HUES64 (cell line): Measurements from ENCODE around the gene TENT5C.

Experiments
- H3K27ac ChIP-seq: 2 replicates; pipeline ENCODE4 v1.7.0; 2013; ENCODE audit warnings: low read depth, low read length, inconsistent platforms
- H3K27me3 ChIP-seq: 2 replicates; pipeline ENCODE4 v1.6.1; 2013; ENCODE audit warnings: mild to moderate bottlenecking, low read length; ENCODE audit not compliant: insufficient read depth
- H3K36me3 ChIP-seq: 2 replicates; pipeline ENCODE4 v1.6.1; 2013; ENCODE audit warnings: mild to moderate bottlenecking, low read length; ENCODE audit not compliant: insufficient read depth
- H3K4me1 ChIP-seq: 2 replicates; pipeline ENCODE4 v1.6.1; 2013; ENCODE audit warnings: mild to moderate bottlenecking, low read length, moderate library complexity; ENCODE audit not compliant: insufficient read depth
- H3K4me3 ChIP-seq: 2 replicates; pipeline ENCODE4 v1.5.1; 2013; ENCODE audit warnings: mild to moderate bottlenecking, low read length, moderate library complexity
- H3K9ac ChIP-seq: 2 replicates; pipeline ENCODE4 v1.6.1; 2013; ENCODE audit warnings: mild to moderate bottlenecking, low read depth, low read length
- H3K9me3 ChIP-seq: 2 replicates; pipeline ENCODE4 v1.6.1; 2013; ENCODE audit warnings: low read depth, low read length; ENCODE audit not compliant: insufficient read depth
- WGBS: fragments of 150-250, 120-280 bp; methylation state at CpG from one replicate; pipeline ENCODE4 v1.1.7; 2013; ENCODE audit warnings: missing lambda C conversion rate; 5-methylcytosine and 5-hydroxymethylcytosine counted together

TENT5C gene

DNA sequence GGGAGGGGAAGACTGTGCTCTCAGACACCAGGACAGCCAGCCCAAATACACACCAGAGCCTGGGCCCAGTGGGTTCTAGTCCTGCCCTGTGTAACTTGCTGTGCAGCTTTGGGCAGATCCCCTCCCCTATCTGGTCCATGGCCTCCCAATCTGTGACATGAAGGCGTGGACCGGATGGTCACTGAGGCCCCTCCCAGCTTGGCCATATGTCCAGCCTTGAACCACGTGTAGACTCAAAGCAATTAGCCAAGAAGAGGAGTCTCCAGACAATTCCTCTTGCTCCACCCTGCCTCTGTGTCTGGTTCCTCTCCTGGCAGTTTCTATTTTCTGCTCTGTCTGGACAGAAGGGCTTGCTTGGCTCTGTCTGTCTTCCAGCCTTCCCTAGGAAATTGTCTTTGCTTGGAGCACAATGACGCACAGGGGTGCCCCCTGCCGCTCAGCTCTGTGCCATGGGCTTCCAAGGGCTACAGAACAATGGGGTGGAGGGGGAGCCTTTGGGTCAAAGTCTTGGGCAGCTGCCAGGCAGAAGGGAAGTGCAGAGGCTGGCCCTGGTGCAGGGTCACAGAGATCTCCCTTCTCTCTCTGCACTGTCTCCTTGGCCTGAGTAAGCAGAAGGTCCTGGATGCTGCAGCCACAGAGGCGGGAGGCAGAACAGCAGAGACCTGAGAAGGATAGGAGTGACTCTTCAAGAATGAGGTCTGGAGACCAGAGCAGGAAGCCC is 66.1 kb downstream of the TENT5C start:
- Histone ChIP-seq H3K27me3 (no peaks in the 10 kb centered on the region), H3K9me3 (no peaks in the 10 kb centered on the region), H3K9ac (no peak overlapping the region), H3K4me3 (no peak overlapping the region), H3K4me1 (peaks cover 5% of the 10 kb centered on the region), H3K36me3 (no peaks in the 10 kb centered on the region), H3K27ac (no peak overlapping the region)
- WGBS, result 54% methylated on average over 6 of the region's 6 CpGs

DNA sequence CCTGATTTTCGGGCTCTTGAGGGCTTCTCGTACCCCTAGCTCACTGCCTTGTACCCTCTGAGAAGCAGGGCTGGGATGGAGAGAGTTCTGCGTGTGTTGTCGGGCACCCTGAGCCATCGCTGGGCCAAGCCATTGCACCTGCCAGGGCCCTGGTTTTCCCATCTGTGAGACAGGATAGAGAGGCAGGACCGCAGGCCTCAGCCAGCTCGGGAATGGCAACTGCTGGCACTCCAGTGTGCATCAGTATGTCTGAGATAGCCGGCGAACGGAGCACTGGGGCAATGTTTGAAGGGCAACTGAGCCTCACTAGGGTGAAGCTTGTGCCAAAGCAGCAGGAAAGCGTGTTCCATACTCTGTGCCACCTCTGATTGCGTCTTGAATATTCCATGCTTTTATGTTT is 66.9 kb downstream of the TENT5C start:
- Histone ChIP-seq H3K4me3 (no peak overlapping the region), H3K27ac (no peak overlapping the region), H3K36me3 (no peaks in the 10 kb centered on the region), H3K9ac (no peak overlapping the region), H3K9me3 (no peaks in the 10 kb centered on the region), H3K4me1 (peaks cover 5% of the 10 kb centered on the region), H3K27me3 (no peaks in the 10 kb centered on the region)
- 93% methylated on average over 12 of the region's 12 CpGs for WGBS

DNA sequence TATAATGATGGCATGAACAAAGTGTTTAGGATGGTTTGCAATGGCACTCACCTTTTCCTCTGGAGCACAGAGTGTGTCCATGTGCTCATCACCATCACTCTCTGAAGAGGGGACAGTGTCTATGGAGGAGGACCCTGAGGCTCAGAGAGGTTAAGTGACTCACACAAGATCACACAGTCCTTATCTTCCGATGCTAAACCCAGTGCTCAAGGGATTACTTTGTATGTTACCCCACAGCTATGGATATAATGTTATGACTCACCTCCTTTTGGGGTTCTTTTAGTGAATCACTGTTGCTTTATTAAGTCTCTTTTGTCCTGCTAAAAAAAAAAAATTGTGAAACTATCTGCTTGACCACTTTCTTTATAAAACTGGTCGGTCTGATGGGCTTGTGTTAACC is 67.6 kb downstream of the TENT5C start:
- no CpG with 5 or more reads among the region's 2 CpGs for WGBS
- Histone ChIP-seq H3K36me3 (no peaks in the 10 kb centered on the region), H3K27ac (no peak overlapping the region), H3K4me1 (peaks cover 5% of the 10 kb centered on the region), H3K4me3 (no peak overlapping the region), H3K9ac (no peak overlapping the region), H3K27me3 (no peaks in the 10 kb centered on the region), H3K9me3 (no peaks in the 10 kb centered on the region)

DNA sequence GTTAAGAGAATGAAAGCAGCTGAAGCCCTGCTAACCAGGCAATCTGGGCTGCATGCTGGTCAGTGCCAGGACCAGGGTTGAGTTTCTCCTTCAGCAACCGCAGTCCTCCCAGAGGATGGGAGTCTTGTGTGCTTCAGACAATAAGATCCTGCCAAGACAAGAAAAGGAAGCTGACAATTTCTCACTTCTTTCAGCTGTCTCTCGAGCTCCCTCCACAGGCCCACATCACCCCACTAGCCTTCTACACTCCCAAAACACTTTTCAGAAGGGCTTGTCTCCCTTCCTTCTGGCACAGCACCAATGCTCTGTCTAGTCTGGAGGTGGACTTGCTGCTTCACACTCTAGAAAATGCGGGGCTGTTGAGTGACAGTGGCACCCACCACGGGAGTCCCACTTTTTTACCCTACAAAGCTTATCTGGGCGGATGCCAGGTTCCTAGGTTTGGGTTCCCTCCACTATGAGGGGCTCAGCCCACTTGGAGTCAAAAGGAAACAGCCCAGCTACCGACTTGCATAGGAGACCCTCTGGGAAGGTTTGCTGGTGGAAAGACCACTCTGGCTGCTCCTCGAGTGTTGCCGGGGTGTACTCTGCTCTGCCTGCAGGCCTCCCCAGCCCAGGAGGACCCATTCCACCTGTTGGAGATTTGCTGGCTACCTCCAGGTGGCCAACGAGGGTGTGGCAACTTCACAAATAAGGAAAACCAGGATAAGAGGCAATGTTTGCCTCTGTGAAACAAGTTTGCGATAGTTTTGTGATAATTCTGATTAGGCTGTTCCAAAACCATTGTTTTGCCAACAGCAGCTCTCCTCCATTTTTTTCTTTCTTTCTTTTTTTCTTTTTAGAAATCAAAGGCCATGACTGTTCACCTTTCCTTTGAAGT is 68.9 kb downstream of the TENT5C start:
- H3K4me1 ChIP-seq, result peaks cover 5% of the 10 kb centered on the region
- no peaks in the 10 kb centered on the region for H3K27me3 ChIP-seq
- no peak overlapping the region for H3K27ac ChIP-seq
- no peak overlapping the region for H3K9ac ChIP-seq
- WGBS, result 85% methylated on average over 10 of the region's 10 CpGs
- H3K9me3 ChIP-seq, result no peaks in the 10 kb centered on the region
- H3K36me3 ChIP-seq, result no peaks in the 10 kb centered on the region
- no peak overlapping the region for H3K4me3 ChIP-seq

DNA sequence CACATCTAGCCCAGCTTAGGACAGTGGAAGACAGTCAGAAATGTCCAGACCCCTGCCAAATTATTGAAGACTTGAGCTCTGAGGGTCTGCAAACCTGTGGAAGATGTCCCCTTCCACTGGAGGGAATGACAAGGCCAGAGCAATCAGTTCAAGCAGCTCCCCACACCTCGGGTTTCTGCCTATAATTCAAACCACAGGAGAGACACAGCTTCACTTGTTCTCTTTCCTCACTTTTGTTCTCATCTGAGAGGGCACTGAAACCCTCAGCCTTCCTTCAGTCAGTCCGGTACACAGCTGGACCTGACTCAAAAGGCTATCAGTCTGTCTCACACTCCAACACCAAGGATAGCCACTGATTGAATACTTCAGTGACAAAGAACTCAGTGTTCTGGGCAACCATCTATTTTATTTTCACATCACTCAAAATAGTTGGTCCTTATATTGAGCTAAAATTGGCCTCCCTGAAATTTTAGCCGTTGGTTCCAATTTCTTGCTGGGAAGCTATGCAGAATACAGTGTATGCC is 70.1 kb downstream of the TENT5C start:
- Histone ChIP-seq H3K9ac (no peak overlapping the region), H3K36me3 (no peaks in the 10 kb centered on the region), H3K4me3 (no peak overlapping the region), H3K9me3 (no peaks in the 10 kb centered on the region), H3K27me3 (no peaks in the 10 kb centered on the region), H3K4me1 (peaks cover 5% of the 10 kb centered on the region), H3K27ac (no peak overlapping the region)
- WGBS, result 86% methylated on average over 3 of the region's 3 CpGs

DNA sequence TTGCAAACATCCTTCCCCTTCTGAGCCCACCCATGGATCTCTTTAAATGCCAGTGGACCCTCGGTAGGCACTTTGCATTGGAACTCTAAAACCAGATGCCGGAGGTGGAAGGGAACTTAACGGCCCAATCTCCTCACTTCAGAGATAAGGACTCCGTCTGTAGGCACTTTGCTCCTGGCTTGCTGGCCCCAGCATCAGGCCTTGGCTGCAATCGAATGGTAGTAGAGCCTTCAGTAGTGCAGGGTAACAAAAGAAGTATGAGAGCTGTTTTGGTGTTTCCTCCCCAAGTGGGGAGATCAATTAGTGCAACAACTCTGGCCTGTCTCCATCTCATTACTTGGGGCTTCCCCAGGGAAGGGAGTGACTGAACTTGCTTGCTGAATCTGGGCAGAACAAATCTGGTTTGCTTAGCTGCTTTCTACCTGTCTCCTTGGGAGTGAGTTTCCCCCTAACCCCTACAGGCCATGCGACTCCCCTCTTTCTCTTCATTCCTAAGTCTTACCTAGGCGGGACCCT is 70.8 kb downstream of the TENT5C start:
- Histone ChIP-seq H3K9me3 (no peaks in the 10 kb centered on the region), H3K4me1 (peaks cover 3% of the 10 kb centered on the region), H3K4me3 (no peak overlapping the region), H3K36me3 (no peaks in the 10 kb centered on the region), H3K27ac (no peak overlapping the region), H3K9ac (no peak overlapping the region), H3K27me3 (no peaks in the 10 kb centered on the region)
- 86% methylated on average over 7 of the region's 7 CpGs for WGBS
